RWPE1 (cell line): ENCODE measurements around the gene FKBP2.

Experiments used
- CTCF ChIA-PET: fragments of 350-600 bp; sonication (Branson Sonifier 250); formaldehyde crosslinking; extraction: SDS; loops from one replicate; lab custom pipeline; 2021; lab: Yijun Ruan, JAX
- POLR2A ChIA-PET: fragments of 400-600 bp; formaldehyde crosslinking; extraction: SDS; loops from one replicate; lab custom pipeline; 2020; ENCODE audit warnings: antibody characterized with exemption; ENCODE audit not compliant: low non-redundant PET; lab: Yijun Ruan, JAX
- DNase-seq: peaks from one replicate; pipeline ENCODE4 v3.0.0; 2012; ENCODE audit warnings: low spot score
- H3K27ac ChIP-seq: fragments of 450-650 bp; 2 replicates; pipeline ENCODE4 v1.5.1; 2017
- CTCF ChIP-seq: fragments of 450-650 bp; conservative IDR thresholded peaks from 2 replicates; pipeline ENCODE4 v1.5.1; 2017; ENCODE audit warnings: low read depth, mild to moderate bottlenecking

The FKBP2 gene

GRCh38 chr11:64253043-64253442 is 12.1 kb downstream of the FKBP2 start:
- H3K27ac ChIP-seq, result peak overlapping the region; percentile 98
- DNase-seq, result no peak
- TF ChIP-seq CTCF, result no peak
- POLR2A ChIA-PET, result interaction anchor here (0.6 to 1.0 kb wide), 2 partner anchors 12 to 16 kb away, joined by 4 to 6 read pairs; no protein-coding TSS in a partner anchor
- CTCF ChIA-PET, result no interaction called here

DNA sequence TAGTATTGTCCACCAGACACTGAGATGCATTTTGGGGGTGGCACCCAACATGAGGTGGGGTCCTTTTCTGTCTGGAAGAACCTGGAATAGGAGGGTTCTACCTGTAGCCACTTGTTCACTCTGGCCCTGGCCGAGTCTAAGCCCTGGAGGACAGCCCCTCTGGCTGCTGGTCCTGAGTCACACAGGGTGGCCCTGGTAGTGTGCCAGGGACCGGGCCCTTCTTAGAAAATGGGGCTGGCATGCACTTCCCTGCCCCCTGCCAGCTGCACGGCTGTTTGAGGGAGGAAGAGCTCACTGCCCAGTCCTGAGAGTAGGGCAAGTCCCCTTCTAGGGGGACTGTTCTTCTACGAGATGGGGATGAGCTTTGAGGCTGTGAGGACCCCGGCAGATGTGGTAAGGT is 12.6 kb downstream of the FKBP2 start:
- peak overlapping the region; percentile 98 for H3K27ac ChIP-seq
- ChIA-PET POLR2A (interaction anchor here (1.0 kb wide), 1 partner anchor 12 kb away, joined by 6 read pairs; no protein-coding TSS in a partner anchor), CTCF (no interaction called here)
- TF ChIP-seq CTCF, result no peak
- DNase-seq, result no peak

DNA sequence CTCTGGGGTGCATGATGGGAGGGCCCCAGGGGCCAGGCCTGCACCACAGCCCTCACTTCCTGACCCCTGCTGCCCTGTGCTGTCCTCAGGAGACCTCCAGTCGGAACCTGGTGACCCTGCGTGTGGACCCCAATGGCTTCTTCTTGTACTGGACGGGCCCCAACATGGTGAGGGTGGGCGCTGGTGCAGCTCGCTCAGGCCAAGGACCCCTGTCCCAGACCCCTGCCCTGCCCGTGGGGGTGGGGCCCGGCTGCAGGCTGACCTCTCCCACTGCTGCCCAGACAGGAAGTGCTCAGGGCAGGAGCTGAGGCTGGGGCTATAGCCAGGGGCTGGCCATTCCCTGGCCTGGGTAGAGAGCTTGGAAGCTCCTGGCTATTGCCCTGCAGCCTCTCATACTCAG is 13.4 kb downstream of the FKBP2 start:
- no peak for TF ChIP-seq CTCF
- peak overlapping the region; percentile 98 for H3K27ac ChIP-seq
- no peak for DNase-seq
- POLR2A ChIA-PET, result no interaction called here
- CTCF ChIA-PET, result no interaction called here

- peak overlapping the region; percentile 98 for H3K27ac ChIP-seq
- ChIA-PET CTCF (interaction anchor here (0.6 kb wide), 1 partner anchor 14 kb away, joined by 4 read pairs; the partner anchor contains the start of gene FKBP2), POLR2A (no interaction called here)
- DNase-seq, result no peak
- no peak for TF ChIP-seq CTCF
These were observed 14.5 kb downstream of the FKBP2 start for GRCh38 chr11:64255135-64256128.

GRCh38 chr11:64256300-64256699 is 15.4 kb downstream of the FKBP2 start:
- CTCF ChIA-PET, result interaction anchor here (0.7 kb wide), 1 partner anchor 50 kb away, joined by 6 read pairs; no protein-coding TSS in a partner anchor
- no peak for TF ChIP-seq CTCF
- peak overlapping the region; percentile 98 for H3K27ac ChIP-seq
- no peak for DNase-seq
- POLR2A ChIA-PET, result no interaction called here

- DNase-seq, result no peak
- no peak for TF ChIP-seq CTCF
- H3K27ac ChIP-seq, result peak overlapping the region; percentile 98
- ChIA-PET POLR2A (interaction anchor here (0.5 kb wide), 1 partner anchor 89 kb away, joined by 3 read pairs; no protein-coding TSS in a partner anchor), CTCF (interaction anchor here (1.3 kb wide), 1 partner anchor 10 kb away, joined by 3 read pairs; no protein-coding TSS in a partner anchor)
These were observed 17.5 kb downstream of the FKBP2 start for GRCh38 chr11:64258356-64258755.
